GM18505 (cell line): ENCODE measurements around the gene SYVN1.
"Not testable (repeated sequence)": the region's sequence is repeated elsewhere in the genome, so short reads cannot be mapped to it uniquely, and the experiment has no call there.

Experiments
- ATAC-seq: cut with Tn5 transposase; IDR thresholded peaks from one replicate; pipeline ENCODE4 v1.9.1; 2021; ENCODE audit not compliant: unreplicated experiment
- POLR2A ChIP-seq: IDR thresholded peaks from 4 replicates; pipeline ENCODE4 v1.6.1; 2011; ENCODE audit warnings: borderline replicate concordance; ENCODE audit not compliant: insufficient read depth, insufficient read length; ENCODE audit errors: extremely low read depth

The SYVN1 gene

DNA sequence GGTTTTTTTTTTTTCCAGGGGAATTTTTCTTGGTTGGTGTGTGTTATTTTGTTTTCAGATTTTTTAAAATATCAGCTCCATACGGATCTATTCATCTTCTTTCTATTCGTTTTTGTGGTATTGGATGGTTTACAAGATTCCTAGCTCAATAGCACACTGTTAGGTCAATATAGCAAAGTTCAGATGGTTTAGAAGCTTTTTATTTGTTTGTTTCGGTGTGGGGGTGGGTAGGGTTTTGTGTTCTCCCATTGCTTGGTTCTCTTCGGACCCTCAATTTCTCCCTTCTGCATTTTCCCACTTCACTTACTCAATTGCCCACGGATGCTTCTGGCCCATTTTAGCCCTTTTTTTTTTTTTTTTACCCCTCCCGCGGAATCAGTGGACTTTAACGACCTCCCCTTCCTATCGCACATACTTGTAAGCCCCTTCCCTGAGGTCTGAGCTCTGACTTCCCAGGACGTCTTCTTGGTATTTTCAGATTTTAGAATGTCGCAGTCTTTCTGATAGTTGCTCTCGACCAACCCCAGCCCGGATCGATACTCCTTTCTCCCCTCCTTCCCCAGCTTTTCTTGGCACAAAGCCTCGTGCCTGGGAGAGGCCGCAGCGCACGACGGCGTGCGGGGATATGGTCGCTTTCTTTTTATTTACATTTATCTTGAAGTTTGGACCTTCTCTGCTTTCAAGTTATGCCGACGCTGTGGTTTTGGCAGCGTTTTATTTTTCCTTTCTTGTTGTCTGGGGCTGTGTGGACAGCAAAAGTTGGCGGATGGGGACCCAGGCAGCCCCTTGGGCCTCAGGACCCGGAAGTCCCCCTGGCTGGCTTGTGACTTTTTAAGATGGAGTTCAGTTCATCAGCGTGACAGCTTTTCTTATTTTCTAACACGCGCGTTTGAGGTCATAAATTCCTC is 31.3 kb upstream of the SYVN1 start:
- TF ChIP-seq POLR2A = no peak

GRCh38 chr11:65163684-65164083 is 29.4 kb upstream of the SYVN1 start:
- ATAC-seq = no peak
- TF ChIP-seq POLR2A = no peak

More for the DNA sequence above, 31.3 kb upstream of the SYVN1 start:
- no peak for ATAC-seq

- no peak for TF ChIP-seq POLR2A
- ATAC-seq = no peak
These were observed 26.3 kb upstream of the SYVN1 start for GRCh38 chr11:65160643-65161042.

DNA sequence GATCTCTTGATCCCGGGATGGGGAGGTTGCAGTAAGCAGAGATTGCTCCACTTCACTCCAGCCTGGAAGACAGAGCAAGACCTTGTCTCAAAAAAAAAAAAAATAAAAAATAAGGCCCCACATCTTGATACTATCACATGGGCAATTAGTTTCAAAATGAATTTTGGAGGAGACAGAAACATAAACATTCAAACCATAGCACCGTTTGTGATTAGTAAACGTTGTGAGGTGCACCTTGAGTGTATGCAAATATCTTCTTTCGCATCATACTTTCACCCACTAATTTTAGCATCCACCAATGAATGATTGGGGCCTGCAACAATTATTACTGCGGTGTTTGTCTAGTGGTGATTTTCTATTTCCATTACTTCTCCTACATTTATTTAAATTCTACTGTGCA is 24.7 kb upstream of the SYVN1 start:
- TF ChIP-seq POLR2A = no peak
- no peak for ATAC-seq

DNA sequence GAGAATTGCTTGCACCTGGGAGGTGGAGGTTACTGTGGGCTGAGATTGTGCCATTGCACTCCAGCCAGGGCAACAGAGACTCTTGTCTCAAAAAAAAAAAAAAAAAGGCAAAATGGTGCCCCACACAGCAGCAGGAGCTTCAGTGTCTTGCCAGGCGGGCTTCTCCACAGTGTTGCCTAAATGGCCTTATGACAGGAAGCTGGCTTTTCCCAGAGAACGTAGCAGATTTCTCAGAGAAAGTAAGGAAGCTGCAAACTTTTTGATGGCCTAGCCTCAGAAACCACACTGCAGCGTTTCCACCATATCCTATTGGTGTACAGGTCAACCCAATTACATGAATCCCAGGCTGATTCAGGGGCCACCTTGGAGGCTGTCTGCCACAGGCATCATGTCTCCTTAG is 23.0 kb upstream of the SYVN1 start:
- no peak for TF ChIP-seq POLR2A
- no peak for ATAC-seq

DNA sequence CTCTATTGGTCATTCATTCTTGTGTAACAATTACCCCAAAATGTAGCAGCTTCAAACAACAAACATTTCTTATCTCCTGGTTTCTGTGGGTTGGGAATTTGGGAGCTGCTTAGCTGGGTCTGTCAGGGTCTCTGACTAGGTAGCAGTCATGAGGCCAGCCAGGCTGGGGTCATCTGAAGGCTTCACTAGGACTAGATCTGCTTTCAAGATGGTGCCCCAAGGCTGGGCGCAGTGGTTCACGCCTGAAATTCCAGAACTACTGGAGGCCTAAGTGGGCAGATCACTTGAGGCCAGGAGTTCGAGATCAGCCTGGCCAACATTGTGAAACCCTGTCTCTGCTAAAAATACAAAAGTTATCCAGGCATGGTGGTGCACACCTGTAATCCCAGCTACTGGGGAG is 22.6 kb upstream of the SYVN1 start:
- ATAC-seq = no peak

GRCh38 chr11:65156256-65156655 is 21.9 kb upstream of the SYVN1 start:
- no peak for TF ChIP-seq POLR2A

More for the DNA sequence above, 22.6 kb upstream of the SYVN1 start:
- no peak for TF ChIP-seq POLR2A

GRCh38 chr11:65152122-65152521 is 17.8 kb upstream of the SYVN1 start:
- no peak for ATAC-seq
- no peak for TF ChIP-seq POLR2A

More at GRCh38 chr11:65156256-65156655, 21.9 kb upstream of the SYVN1 start:
- no peak for ATAC-seq

- no peak for TF ChIP-seq POLR2A
- no peak for ATAC-seq
These were observed 17.1 kb upstream of the SYVN1 start for GRCh38 chr11:65151331-65151899.

- TF ChIP-seq POLR2A = no peak
- no peak for ATAC-seq
These were observed 16.4 kb upstream of the SYVN1 start for GRCh38 chr11:65150509-65151299.

- not testable (repeated sequence) for ATAC-seq
These were observed 15.8 kb upstream of the SYVN1 start for GRCh38 chr11:65150131-65150508.

- ATAC-seq = no peak
- TF ChIP-seq POLR2A = no peak
These were observed 14.3 kb upstream of the SYVN1 start for GRCh38 chr11:65148657-65149056.

- ATAC-seq = no peak
These were observed 13.2 kb upstream of the SYVN1 start for GRCh38 chr11:65147352-65148075.

More at GRCh38 chr11:65147352-65148075, 13.2 kb upstream of the SYVN1 start:
- TF ChIP-seq POLR2A = no peak
